GM10266 (cell line): ENCODE results near the gene NUTM1.
"Not testable (repeated sequence)": the region's sequence is repeated elsewhere in the genome, so short reads cannot be mapped to it uniquely, and the experiment has no call there.

Experiments
- DNase-seq: peaks from one replicate; pipeline ENCODE4 v3.0.0; 2012; ENCODE audit errors: extremely low spot score
- CTCF ChIP-seq: IDR thresholded peaks from 2 replicates; pipeline ENCODE4 v1.5.1; 2012; ENCODE audit warnings: mild to moderate bottlenecking, low read depth; ENCODE audit not compliant: control insufficient read depth, insufficient read depth; ENCODE audit errors: missing control alignments

The NUTM1 gene

GRCh38 chr15:34349769-34350168 is 6.7 kb downstream of the NUTM1 start:
- no peak for DNase-seq
- no peak for TF ChIP-seq CTCF

GRCh38 chr15:34352996-34353395 is 9.9 kb downstream of the NUTM1 start:
- not testable (repeated sequence) for DNase-seq

GRCh38 chr15:34353627-34354026 is 10.5 kb downstream of the NUTM1 start:
- TF ChIP-seq CTCF: no peak
- DNase-seq: no peak

- DNase-seq: no peak
- no peak for TF ChIP-seq CTCF
Measured at GRCh38 chr15:34354286-34354685, 11.2 kb downstream of the NUTM1 start.

GRCh38 chr15:34355241-34355640 is 12.1 kb downstream of the NUTM1 start:
- DNase-seq: no peak
- no peak for TF ChIP-seq CTCF

GRCh38 chr15:34357653-34358052 is 14.5 kb downstream of the NUTM1 start:
- no peak for TF ChIP-seq CTCF
- DNase-seq: no peak

GRCh38 chr15:34358367-34358766 is 15.3 kb downstream of the NUTM1 start:
- no peak for TF ChIP-seq CTCF
- no peak for DNase-seq

GRCh38 chr15:34358948-34359347 is 15.8 kb downstream of the NUTM1 start:
- no peak for TF ChIP-seq CTCF
- no peak for DNase-seq
